Measurements from ENCODE around the gene NT5C1A. TPM values are rescaled to one million over a fixed set of nuclear protein-coding genes. Genes with fewer than 3 reads are reported as not detected.

NT5C1A gene
- total RNA-seq, 1 donor = not detected

DNA sequence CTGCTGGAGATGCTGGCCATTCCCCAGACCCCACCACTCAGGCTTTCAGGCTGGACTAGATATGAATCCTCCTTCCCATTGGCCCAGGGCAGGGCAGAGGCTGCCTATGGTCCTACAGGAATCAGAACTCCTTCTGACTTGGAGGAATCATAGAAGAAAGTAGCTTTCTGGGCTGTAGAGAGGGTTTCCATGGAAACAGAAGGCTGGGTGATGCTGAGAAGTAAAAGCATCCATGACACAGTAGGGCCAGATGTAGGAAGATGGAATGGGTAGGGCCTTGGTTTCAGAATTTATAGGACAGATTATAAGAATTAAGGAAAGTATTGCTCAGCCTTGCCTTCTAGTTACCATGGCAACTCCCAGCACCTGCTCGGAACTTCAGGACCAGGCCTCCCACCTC lies 9.0 kb downstream of the NT5C1A start:
- Histone ChIP-seq H3K4me3 (ENCODE audit: insufficient read depth, low read length) (no peak overlapping the region), H3K27me3 (ENCODE audit: insufficient read depth, low read length) (peaks cover 27% of the 10 kb centered on the region), H3K36me3 (ENCODE audit: insufficient read depth, low read length) (no peaks in the 10 kb centered on the region), H4K20me1 (ENCODE audit: insufficient read depth, low read length) (no peaks in the 10 kb centered on the region), H3K9me3 (ENCODE audit: low read depth, low read length) (no peaks in the 10 kb centered on the region), H3K4me2 (ENCODE audit: insufficient read depth, low read length) (no peak overlapping the region), H3K79me2 (ENCODE audit: insufficient read depth, low read length) (no peaks in the 10 kb centered on the region), H3K4me1 (ENCODE audit: insufficient read depth, low read length) (peaks cover under 1% of the 10 kb centered on the region), H2AFZ (ENCODE audit: low read length) (no peak overlapping the region), H3K27ac (ENCODE audit: low read depth, low read length) (no peak overlapping the region)
- TF ChIP-seq, protein P1, sequence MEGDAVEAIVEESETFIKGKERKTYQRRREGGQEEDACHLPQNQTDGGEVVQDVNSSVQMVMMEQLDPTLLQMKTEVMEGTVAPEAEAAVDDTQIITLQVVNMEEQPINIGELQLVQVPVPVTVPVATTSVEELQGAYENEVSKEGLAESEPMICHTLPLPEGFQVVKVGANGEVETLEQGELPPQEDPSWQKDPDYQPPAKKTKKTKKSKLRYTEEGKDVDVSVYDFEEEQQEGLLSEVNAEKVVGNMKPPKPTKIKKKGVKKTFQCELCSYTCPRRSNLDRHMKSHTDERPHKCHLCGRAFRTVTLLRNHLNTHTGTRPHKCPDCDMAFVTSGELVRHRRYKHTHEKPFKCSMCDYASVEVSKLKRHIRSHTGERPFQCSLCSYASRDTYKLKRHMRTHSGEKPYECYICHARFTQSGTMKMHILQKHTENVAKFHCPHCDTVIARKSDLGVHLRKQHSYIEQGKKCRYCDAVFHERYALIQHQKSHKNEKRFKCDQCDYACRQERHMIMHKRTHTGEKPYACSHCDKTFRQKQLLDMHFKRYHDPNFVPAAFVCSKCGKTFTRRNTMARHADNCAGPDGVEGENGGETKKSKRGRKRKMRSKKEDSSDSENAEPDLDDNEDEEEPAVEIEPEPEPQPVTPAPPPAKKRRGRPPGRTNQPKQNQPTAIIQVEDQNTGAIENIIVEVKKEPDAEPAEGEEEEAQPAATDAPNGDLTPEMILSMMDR (IDR thresholded peaks at IDR 0.05; ENCODE audit: extremely low read depth, low read depth, low read length) = no peak
- DNase-seq (ENCODE audit: insufficient read length, low spot score, missing footprints) = no peak

GRCh38 chr1:39659538-39659937 lies 12.4 kb downstream of the NT5C1A start:
- Histone ChIP-seq H2AFZ (ENCODE audit: low read length) (no peak overlapping the region), H3K4me1 (ENCODE audit: insufficient read depth, low read length) (peaks cover 8% of the 10 kb centered on the region), H3K4me2 (ENCODE audit: insufficient read depth, low read length) (no peak overlapping the region), H4K20me1 (ENCODE audit: insufficient read depth, low read length) (no peaks in the 10 kb centered on the region), H3K9me3 (ENCODE audit: low read depth, low read length) (no peaks in the 10 kb centered on the region), H3K79me2 (ENCODE audit: insufficient read depth, low read length) (no peaks in the 10 kb centered on the region), H3K36me3 (ENCODE audit: insufficient read depth, low read length) (no peaks in the 10 kb centered on the region), H3K27me3 (ENCODE audit: insufficient read depth, low read length) (peaks cover 14% of the 10 kb centered on the region), H3K4me3 (ENCODE audit: insufficient read depth, low read length) (no peak overlapping the region), H3K27ac (ENCODE audit: low read depth, low read length) (no peak overlapping the region)
- TF ChIP-seq, protein P1 (IDR thresholded peaks at IDR 0.05; ENCODE audit: extremely low read depth, low read depth, low read length) = no peak
- DNase-seq (ENCODE audit: insufficient read length, low spot score, missing footprints) = no peak

- TF ChIP-seq, protein P1 (IDR thresholded peaks at IDR 0.05; ENCODE audit: extremely low read depth, low read depth, low read length) = no peak
- DNase-seq (ENCODE audit: insufficient read length, low spot score, missing footprints) = no peak
- no peak overlapping the region for H3K27ac ChIP-seq (ENCODE audit: low read depth, low read length)
- no peaks in the 10 kb centered on the region for H3K36me3 ChIP-seq (ENCODE audit: insufficient read depth, low read length)
- peaks cover 8% of the 10 kb centered on the region for H3K4me1 ChIP-seq (ENCODE audit: insufficient read depth, low read length)
- no peak overlapping the region for H2AFZ ChIP-seq (ENCODE audit: low read length)
- no peaks in the 10 kb centered on the region for H3K79me2 ChIP-seq (ENCODE audit: insufficient read depth, low read length)
- peaks cover 14% of the 10 kb centered on the region for H3K27me3 ChIP-seq (ENCODE audit: insufficient read depth, low read length)
- H3K4me3 ChIP-seq (ENCODE audit: insufficient read depth, low read length) = no peak overlapping the region
- no peaks in the 10 kb centered on the region for H3K9me3 ChIP-seq (ENCODE audit: low read depth, low read length)
- H4K20me1 ChIP-seq (ENCODE audit: insufficient read depth, low read length) = no peaks in the 10 kb centered on the region
- no peak overlapping the region for H3K4me2 ChIP-seq (ENCODE audit: insufficient read depth, low read length)
Measured at GRCh38 chr1:39659110-39659509, 12.8 kb downstream of the NT5C1A start.

DNA sequence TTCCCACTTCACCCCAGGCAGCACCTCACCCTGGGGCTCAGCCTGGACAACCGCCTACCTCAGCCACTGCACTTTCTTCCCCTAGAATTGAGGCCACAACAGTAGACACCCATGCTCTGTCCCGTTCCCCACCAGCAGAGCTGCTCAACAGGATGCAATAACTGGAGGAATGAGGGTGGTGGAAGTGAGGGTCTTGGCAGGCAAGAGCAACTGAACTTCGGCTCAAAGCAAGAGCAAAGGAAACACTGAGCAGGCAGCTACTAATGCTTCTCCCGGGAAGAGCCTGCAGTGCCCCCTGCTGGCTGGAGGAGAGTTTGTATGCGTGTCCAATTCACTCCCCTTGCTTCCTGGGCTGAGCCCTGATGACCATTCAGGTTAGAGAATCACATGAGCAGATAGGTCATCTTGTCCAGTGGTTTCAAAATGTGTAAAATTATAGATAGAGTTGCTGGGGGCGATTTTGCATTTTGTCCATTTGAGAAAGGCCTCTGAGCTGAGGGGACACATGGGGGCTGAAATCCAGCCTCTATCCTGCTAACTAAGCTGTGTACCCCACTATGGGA lies 13.9 kb downstream of the NT5C1A start:
- TF ChIP-seq, protein P1 (IDR thresholded peaks at IDR 0.05; ENCODE audit: extremely low read depth, low read depth, low read length) = peak; percentile 95
- Histone ChIP-seq H3K27me3 (ENCODE audit: insufficient read depth, low read length) (peaks cover 14% of the 10 kb centered on the region), H4K20me1 (ENCODE audit: insufficient read depth, low read length) (no peaks in the 10 kb centered on the region), H3K27ac (ENCODE audit: low read depth, low read length) (no peak overlapping the region), H2AFZ (ENCODE audit: low read length) (peak overlapping the region; percentile 30), H3K36me3 (ENCODE audit: insufficient read depth, low read length) (no peaks in the 10 kb centered on the region), H3K4me1 (ENCODE audit: insufficient read depth, low read length) (peaks cover 16% of the 10 kb centered on the region), H3K79me2 (ENCODE audit: insufficient read depth, low read length) (no peaks in the 10 kb centered on the region), H3K4me3 (ENCODE audit: insufficient read depth, low read length) (no peak overlapping the region), H3K9me3 (ENCODE audit: low read depth, low read length) (no peaks in the 10 kb centered on the region), H3K4me2 (ENCODE audit: insufficient read depth, low read length) (peak overlapping the region; percentile 29)
- peak; percentile 95 for DNase-seq (ENCODE audit: insufficient read length, low spot score, missing footprints)

Measured in osteoblast (primary cell).